GM19372 (cell line): ENCODE data around the gene PEG3.

Experiments used
- ATAC-seq: cut with Tn5 transposase; IDR thresholded peaks from one replicate; pipeline ENCODE4 v1.9.1; 2021; ENCODE audit warnings: mild to moderate bottlenecking, low read depth, moderate library complexity; ENCODE audit not compliant: unreplicated experiment

The PEG3 gene

GRCh38 chr19:56839652-56840450 is 675 bp downstream of the PEG3 start:
- ATAC-seq: no peak

- no peak for ATAC-seq
These were observed 1.4 kb downstream of the PEG3 start for GRCh38 chr19:56838909-56839651.

GRCh38 chr19:56838024-56838908 is 2.3 kb downstream of the PEG3 start:
- ATAC-seq: no peak

GRCh38 chr19:56837492-56838023 is 3.0 kb downstream of the PEG3 start:
- no peak for ATAC-seq

GRCh38 chr19:56837004-56837403 is 3.5 kb downstream of the PEG3 start:
- no peak for ATAC-seq

GRCh38 chr19:56836059-56836458 is 4.5 kb downstream of the PEG3 start:
- ATAC-seq: no peak

- ATAC-seq: no peak
These were observed 5.1 kb downstream of the PEG3 start for GRCh38 chr19:56835401-56835800.

GRCh38 chr19:56834564-56835375 is 5.8 kb downstream of the PEG3 start:
- ATAC-seq: no peak

- ATAC-seq: no peak
These were observed 8.1 kb downstream of the PEG3 start for GRCh38 chr19:56832352-56832928.

- no peak for ATAC-seq
These were observed 9.3 kb downstream of the PEG3 start for GRCh38 chr19:56831255-56831654.

- ATAC-seq: no peak
These were observed 10.9 kb downstream of the PEG3 start for GRCh38 chr19:56829596-56829995.

- ATAC-seq: no peak
These were observed 12.8 kb downstream of the PEG3 start for GRCh38 chr19:56827708-56828107.

- ATAC-seq: no peak
These were observed 16.6 kb downstream of the PEG3 start for GRCh38 chr19:56823956-56824355.

GRCh38 chr19:56823417-56823816 is 17.1 kb downstream of the PEG3 start:
- no peak for ATAC-seq

GRCh38 chr19:56822755-56823154 is 17.8 kb downstream of the PEG3 start:
- no peak for ATAC-seq

GRCh38 chr19:56821675-56822074 is 18.9 kb downstream of the PEG3 start:
- ATAC-seq: no peak

GRCh38 chr19:56821209-56821608 is 19.3 kb downstream of the PEG3 start:
- ATAC-seq: no peak

GRCh38 chr19:56819166-56819565 is 21.4 kb downstream of the PEG3 start:
- ATAC-seq: no peak

- no peak for ATAC-seq
These were observed 25.9 kb downstream of the PEG3 start for GRCh38 chr19:56814656-56815055.
